Stimulated activated naive CD8-positive, alpha-beta T cell treated with anti-CD3 and anti-CD28 coated beads, Interleukin-15, amount 100 ng/mL, for 72 hours (primary cell): ENCODE measurements around the gene PTPRT.

Experiments used
- ATAC-seq: fragments of 150-1000 bp; cut with Tn5 transposase; 2 replicates; pipeline ENCODE4 v1.10.0; 2021; ENCODE audit warnings: mild to moderate bottlenecking, moderate library complexity
- DNase-seq, 2 donors: peaks; one replicate each; pipeline ENCODE4 v3.0.0; 2021 to 2022
- H3K27ac Mint-ChIP-seq, 2 donors: one replicate each; pipeline ENCODE4 v1.8.0; 2022; ENCODE audit warnings: mild to moderate bottlenecking in 2 of 2, mixed read lengths in 2 of 2, moderate library complexity in 2 of 2
- H3K27me3 Mint-ChIP-seq: one replicate; pipeline ENCODE4 v1.8.0; 2022; ENCODE audit warnings: mixed read lengths
- H3K4me1 Mint-ChIP-seq: one replicate; pipeline ENCODE4 v1.8.0; 2022; ENCODE audit warnings: mild to moderate bottlenecking, mixed read lengths
- H3K4me3 Mint-ChIP-seq, 2 donors: one replicate each; pipeline ENCODE4 v1.8.0; 2022; ENCODE audit warnings: mild to moderate bottlenecking in 2 of 2, mixed read lengths in 2 of 2, moderate library complexity in 1 of 2
- H3K9me3 Mint-ChIP-seq, 2 donors: one replicate each; pipeline ENCODE4 v1.8.0; 2022; ENCODE audit warnings: mixed read lengths in 2 of 2

Gene PTPRT

DNA sequence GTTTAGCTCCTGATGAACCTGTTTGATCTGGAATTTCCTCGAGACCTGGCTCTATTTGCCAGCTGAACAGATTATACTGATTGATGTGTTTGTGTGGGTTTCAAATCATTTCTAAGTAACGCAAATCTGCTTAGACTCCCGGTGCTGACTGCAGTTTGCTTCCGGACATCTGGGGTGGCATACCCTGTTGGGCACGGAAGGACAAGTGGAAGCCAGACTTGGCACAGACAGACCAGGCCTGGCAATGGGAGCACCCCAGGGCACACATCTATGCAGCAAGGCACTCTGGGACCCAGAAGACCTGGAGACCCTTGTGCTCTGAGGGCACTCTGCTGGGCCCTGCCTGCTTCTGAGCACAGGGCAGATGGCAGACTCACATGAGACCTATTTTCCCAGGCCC lies 1137.8 kb downstream of the PTPRT start:
- Mint-ChIP-seq H3K27ac (no peak overlapping the region), H3K9me3 (peaks cover 0 to 2% of the 10 kb centered on the region in 2 donors), H3K27me3 (no peaks in the 10 kb centered on the region), H3K4me3 (no peak overlapping the region), H3K4me1 (no peaks in the 10 kb centered on the region)
- no peak for DNase-seq
- ATAC-seq: no peak

- no peaks in the 10 kb centered on the region for H3K27me3 Mint-ChIP-seq
- H3K4me3 Mint-ChIP-seq: no peak overlapping the region
- H3K4me1 Mint-ChIP-seq: no peaks in the 10 kb centered on the region
- no peak for DNase-seq
- ATAC-seq: no peak
- H3K9me3 Mint-ChIP-seq: no peaks in the 10 kb centered on the region
- no peak overlapping the region for H3K27ac Mint-ChIP-seq
Observed at GRCh38 chr20:42046371-42047085, 1143.2 kb downstream of the PTPRT start.

GRCh38 chr20:42043921-42044320 lies 1145.8 kb downstream of the PTPRT start:
- no peaks in the 10 kb centered on the region for H3K4me1 Mint-ChIP-seq
- H3K9me3 Mint-ChIP-seq: no peaks in the 10 kb centered on the region
- ATAC-seq (no peak), DNase-seq (no peak)
- H3K4me3 Mint-ChIP-seq: no peak overlapping the region
- H3K27me3 Mint-ChIP-seq: no peaks in the 10 kb centered on the region
- no peak overlapping the region for H3K27ac Mint-ChIP-seq

DNA sequence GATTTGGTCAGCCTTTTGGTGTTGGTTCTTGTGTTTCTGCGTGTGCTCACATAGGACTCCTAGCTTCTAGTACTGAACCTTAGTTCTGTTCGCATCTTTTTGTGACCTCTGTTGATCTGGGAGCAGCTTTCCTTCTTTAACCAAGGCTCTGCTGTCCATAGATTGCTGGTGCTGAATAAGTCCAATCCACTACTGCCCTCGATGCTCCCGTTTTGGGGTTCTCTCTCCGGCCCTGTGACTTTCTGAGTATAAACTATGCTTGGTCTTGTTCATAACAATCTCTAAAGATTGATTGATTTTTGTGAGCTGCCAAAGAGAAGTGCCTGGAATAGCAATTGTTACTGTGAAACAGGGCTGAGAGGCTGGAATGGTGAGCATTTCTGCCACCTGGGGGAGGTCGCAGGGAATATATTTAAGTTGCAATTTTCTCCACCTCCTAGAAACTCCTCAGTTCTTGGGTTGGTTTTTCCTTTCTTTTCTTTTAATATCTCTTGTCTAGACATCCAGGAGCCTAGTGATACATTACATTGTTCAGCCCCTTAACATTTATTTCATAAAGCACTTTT lies 1148.6 kb downstream of the PTPRT start:
- Mint-ChIP-seq H3K27me3 (no peaks in the 10 kb centered on the region), H3K9me3 (no peaks in the 10 kb centered on the region), H3K4me3 (no peak overlapping the region), H3K4me1 (no peaks in the 10 kb centered on the region), H3K27ac (no peak overlapping the region)
- no peak for DNase-seq
- no peak for ATAC-seq

DNA sequence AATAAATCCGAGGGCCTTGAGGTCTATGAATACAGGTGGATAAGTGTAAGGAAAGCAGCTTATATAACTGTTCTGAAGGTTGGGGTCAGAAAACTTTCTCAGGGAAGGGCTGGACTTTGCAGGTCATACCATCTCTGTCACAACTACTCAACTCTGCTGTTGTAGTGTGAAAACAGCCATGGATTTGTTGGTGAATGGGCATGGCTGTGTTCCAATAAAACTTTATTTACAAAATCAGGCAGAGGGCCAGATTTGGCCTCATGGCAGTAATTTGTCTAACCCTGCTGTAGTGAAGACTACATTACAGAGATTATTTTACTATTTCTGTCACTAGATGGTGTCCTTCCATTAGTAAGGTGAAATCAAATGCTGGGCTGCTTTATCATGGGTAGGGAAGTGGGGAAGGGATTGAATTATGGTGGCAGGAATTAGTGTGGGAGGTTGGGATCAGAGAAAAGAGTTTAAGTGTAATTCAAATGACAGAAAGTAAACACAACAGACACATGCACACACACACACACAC lies 1161.9 kb downstream of the PTPRT start:
- Mint-ChIP-seq H3K27ac (no peak overlapping the region), H3K4me3 (no peak overlapping the region), H3K4me1 (no peaks in the 10 kb centered on the region), H3K27me3 (no peaks in the 10 kb centered on the region), H3K9me3 (peaks cover 0 to 6% of the 10 kb centered on the region in 2 donors)
- DNase-seq (no peak), ATAC-seq (no peak)

DNA sequence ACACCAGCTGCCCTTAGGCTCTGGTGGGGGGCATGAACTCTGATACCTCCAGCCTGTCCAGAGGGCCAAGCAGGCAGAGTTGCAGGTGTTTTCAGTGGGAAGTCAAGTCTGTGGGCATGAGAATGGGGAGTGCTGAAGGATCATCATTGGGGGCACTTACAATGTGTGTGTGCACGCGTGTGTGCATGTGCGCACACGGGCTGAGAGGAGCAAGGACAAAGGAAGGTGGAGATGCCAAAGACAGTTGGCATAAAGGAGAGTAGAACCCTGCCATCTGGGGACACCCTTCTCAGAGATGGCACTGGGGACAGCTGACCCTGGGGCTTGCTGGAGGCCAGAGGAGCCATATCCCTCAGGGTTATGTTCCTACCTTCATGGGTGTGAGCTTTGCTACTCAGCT lies 1163.1 kb downstream of the PTPRT start:
- Mint-ChIP-seq H3K4me3 (no peak overlapping the region), H3K9me3 (peaks cover 0 to 6% of the 10 kb centered on the region in 2 donors), H3K27me3 (no peaks in the 10 kb centered on the region), H3K27ac (no peak overlapping the region), H3K4me1 (no peaks in the 10 kb centered on the region)
- no peak for ATAC-seq
- no peak for DNase-seq

- peaks cover 0 to 7% of the 10 kb centered on the region in 2 donors for H3K9me3 Mint-ChIP-seq
- no peak overlapping the region for H3K27ac Mint-ChIP-seq
- no peak for DNase-seq
- no peak for ATAC-seq
- H3K4me1 Mint-ChIP-seq: no peaks in the 10 kb centered on the region
- no peaks in the 10 kb centered on the region for H3K27me3 Mint-ChIP-seq
- no peak overlapping the region for H3K4me3 Mint-ChIP-seq
Observed at GRCh38 chr20:42024653-42025052, 1165.1 kb downstream of the PTPRT start.
